Stimulated activated CD4-positive, alpha-beta T cell treated with anti-CD3 and anti-CD28 coated beads, TNF-alpha, amount 100 ng/mL, for 48 hours (primary cell): Measurements from ENCODE around the gene TTC22.

Experiments
- DNase-seq, 3 donors: peaks; one replicate each; pipeline ENCODE4 v3.0.0-alpha.2; 2020; ENCODE audit warnings: low read depth in 3 of 3

Gene TTC22

DNA sequence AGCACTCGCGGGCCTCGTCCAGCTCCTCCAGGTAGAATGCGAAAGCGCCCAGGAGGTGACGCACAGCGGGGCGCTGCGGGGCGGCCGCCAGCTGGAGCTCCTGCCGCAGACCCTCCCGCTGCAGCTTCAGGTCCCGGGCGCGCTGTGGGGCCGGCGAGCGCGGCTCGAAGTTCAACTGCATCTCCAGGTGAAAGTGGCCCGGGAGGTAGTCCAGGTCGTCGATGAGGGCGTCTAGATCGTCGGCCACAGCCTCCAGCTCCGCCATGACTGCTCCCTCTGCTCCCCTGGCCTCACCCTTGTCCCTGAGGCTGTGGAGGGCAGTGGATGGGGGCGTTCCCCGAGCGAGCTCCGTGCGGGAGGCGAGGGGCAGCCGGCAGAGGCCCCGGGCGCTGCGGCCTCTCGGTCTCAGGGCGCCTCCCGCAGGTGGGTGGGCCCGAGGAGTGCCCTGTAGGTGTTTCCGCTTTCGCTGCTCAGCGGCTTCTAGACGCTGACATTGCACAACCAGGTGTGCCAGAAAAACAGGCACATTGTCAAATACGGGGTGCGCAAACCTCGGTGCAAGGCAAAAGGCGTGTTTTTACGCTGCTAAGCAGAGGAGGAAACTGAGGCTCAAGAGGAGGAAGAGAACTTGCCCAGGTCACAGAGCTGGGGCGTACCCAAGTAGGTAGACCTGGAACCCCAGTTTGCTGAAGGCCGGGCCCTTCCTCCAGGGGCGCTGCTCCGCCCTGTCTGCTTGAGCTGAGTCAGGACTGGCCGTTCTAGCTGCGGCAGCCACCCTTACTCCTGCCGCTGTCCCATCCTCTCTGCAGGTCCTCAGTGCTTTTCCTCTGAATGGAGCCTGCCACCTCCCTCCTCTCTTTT, at the start of gene TTC22:
TTC22 (minus strand) TSS at position 425 of the 861 bp plus-strand sequence; CDS start at position 265, 160 bp downstream.
- peak; percentile 26 to 66 (median 49) for DNase-seq

- no peak for DNase-seq
These were observed 49.6 kb upstream of the TTC22 start for GRCh38 chr1:54850737-54851136.

GRCh38 chr1:54850069-54850730, 49.1 kb upstream of the TTC22 start:
- no peak for DNase-seq

DNA sequence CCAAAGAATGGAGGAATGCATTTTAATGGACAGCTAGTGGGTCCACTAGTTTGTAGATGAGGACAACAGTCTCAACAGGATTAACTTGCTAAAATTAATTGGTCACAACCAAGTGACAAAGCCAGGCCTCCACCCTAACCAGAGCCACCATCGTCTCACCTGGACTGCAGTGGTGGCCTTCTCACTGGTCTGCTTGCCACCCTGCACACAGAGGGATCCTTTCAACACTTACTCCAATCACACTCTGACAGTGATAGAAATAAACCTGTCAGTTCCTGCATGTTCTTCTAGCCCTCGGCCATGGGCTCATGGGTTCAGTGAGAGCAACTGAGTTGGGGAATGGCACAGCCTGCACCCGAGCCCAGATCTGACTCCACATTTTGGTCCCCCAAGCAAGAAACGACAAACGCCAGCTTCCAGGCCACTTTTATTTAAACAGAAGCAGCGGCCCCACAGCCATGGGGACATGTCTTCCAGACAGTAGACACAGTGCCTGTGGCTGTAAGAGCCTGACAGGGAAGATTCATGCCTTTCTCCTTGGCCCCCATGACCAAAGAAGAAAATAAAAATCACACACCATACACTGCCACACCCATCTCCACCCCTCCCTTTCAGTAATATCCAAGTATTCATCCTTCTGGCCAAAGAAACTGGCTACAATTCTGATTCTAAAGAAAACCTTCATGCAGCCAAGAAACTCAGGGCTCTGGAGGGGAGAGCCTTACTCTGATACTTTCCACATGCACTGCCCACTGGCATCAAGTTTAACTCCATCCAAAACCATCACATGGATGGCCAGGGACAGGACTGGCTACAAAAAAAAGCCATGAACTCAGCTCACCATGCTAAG, 48.3 kb upstream of the TTC22 start:
- no peak for DNase-seq

DNA sequence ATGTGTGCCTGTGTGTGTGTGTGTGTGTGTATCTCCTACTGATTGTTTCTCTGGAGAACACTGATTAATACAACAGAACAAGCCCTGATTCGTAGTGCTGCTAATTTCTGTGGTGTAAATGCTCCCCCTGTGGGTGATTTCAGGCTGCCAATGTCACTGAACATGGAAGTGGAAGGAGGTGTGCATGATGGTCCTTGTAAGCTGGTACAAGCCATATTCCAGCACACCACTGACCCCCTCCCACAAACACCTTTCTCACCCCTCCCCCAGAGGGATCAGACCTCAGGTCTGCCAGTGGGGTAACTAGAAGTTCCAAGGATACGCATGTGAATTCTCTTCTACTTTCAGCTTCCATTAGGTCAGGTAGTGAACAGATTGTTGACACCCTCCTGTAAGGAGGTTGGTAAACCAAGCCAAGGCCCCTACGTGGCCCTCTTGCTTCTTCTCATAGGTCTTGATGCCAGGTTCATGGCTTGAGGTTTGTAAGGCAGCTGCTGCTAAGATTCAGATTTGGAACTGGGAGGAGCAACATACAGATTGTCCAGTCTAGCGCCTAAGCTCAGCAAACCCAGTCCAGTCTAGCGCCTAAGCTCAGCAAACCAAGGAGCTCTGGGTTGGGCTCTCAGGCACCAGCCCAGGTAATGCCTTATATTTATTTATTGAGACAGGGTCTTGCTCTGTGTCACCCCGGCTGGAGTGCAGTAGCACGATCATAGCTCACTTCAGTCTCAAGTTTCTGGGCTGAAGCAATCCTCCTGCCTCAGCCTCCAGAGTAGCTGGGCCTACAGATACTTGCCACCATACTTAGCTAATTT, 47.2 kb upstream of the TTC22 start:
- DNase-seq, result no peak

DNA sequence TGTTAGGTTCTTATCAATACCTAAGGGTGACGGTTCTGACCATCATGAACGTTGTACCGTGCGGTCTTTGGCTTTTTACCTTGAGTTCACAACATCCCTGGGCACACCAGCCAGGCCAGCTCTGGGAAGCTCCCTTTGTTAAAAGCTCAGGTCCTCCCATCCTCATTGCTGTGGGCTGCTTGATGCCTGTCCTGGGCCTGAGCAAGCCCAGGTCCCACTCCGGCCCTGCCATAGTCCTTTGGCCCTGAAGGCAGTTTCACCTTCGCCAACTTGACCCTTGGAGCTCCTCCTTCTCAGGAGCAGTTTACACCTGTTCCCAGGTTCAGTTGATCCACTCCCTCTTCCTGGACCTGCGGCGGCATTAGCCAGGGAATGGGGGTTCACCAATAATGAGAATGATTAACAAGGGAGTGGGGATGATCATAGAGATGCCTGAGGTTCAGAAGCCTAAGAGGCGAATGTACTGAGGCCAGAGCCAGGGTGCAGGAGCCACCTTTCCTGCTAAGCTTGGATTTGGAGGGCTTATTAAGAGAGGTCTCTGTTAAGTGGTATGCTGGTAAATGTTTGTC, 45.7 kb upstream of the TTC22 start:
- no peak for DNase-seq

- DNase-seq, result no peak
These were observed 45.2 kb upstream of the TTC22 start for GRCh38 chr1:54846301-54846700.

GRCh38 chr1:54845772-54846171, 44.6 kb upstream of the TTC22 start:
- no peak for DNase-seq

DNA sequence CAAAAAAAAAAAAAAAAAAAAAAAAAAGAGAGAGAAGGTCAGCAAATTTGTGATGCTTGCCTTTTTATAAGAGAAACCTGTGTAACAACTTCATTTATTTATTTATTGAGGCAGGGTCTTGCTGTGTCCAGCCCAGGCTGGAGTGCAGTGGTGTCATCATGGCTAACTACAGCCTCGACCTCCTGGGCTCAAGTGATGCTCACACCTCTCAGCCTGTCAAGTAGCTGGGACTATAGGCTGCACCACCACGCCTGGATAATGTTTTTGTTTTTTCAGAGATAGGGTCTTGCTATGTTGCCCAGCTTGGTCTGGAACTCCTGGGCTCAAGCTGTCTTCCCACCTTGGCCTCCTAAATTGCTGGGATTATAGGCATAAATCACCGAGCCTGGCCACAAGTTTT, 43.4 kb upstream of the TTC22 start:
- DNase-seq, result no peak

DNA sequence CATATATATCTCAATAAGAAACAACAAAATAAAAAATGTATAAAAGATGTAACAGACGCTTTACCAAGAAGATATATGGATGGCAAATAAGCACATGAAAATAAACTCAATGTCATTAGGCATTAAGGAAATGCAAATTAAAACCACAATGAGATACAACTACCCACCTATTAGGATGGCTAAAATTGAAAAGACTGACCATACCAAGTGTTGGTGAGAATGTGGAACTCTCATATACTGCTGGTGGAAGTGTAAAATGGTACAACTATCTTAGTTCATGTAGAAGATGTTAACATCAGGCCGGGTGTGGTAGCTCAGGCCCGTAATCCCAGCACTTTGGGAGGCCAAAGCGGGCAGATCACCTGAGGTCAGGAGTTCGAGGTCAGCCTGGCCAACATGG, 42.3 kb upstream of the TTC22 start:
- DNase-seq, result no peak

DNA sequence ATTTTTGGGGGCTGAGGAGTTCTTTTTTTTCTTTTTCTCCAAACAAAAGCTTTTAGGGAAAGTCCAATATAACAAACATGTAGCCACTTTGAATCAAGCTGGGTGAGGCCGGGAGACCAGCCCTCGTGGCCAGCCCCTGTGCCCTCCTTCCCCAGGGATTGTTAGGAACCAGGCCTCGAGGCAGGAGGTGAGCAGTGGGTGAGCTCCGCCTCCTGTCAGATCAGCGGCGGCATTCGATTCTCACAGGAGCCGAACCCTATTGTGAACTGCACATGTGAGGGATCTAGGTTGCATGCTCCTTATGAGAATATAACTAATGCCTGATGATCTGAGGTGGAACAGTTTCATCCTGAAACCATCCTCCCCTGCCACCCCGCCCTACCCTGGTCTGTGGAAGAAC, 41.8 kb upstream of the TTC22 start:
- no peak for DNase-seq

- DNase-seq, result no peak
These were observed 41.2 kb upstream of the TTC22 start for GRCh38 chr1:54842206-54842915.

- no peak for DNase-seq
These were observed 38.7 kb upstream of the TTC22 start for GRCh38 chr1:54839824-54840223.

DNA sequence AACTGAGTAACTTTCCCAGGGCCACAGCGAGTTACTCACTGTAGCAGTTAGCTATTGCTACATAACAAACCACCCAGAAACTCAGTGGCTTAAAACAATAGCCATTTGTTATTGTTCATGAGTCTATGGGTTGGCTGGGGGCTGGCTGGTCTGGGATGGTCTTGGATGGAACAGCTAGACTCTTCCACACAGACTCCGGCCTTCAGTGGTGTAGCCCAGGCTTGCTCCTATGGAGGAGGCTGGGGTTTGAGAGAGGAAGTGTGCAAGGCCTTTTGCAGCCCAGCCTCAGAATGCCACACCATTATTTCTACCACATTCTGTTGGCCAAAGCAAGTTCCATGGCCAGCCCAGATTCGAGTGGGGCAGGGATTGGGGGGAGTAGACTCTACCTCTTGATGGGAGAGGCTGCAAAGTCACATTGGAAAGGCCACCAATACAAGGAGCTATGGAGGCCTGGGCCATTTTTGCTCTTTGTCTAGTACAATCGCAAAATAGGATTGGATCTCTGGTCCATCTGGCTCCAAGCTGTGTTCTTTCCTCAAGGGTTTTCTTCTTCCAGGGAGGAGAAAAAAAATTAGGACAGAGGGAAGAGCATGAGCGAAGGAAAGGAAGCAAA, 37.5 kb upstream of the TTC22 start:
- DNase-seq, result no peak

DNA sequence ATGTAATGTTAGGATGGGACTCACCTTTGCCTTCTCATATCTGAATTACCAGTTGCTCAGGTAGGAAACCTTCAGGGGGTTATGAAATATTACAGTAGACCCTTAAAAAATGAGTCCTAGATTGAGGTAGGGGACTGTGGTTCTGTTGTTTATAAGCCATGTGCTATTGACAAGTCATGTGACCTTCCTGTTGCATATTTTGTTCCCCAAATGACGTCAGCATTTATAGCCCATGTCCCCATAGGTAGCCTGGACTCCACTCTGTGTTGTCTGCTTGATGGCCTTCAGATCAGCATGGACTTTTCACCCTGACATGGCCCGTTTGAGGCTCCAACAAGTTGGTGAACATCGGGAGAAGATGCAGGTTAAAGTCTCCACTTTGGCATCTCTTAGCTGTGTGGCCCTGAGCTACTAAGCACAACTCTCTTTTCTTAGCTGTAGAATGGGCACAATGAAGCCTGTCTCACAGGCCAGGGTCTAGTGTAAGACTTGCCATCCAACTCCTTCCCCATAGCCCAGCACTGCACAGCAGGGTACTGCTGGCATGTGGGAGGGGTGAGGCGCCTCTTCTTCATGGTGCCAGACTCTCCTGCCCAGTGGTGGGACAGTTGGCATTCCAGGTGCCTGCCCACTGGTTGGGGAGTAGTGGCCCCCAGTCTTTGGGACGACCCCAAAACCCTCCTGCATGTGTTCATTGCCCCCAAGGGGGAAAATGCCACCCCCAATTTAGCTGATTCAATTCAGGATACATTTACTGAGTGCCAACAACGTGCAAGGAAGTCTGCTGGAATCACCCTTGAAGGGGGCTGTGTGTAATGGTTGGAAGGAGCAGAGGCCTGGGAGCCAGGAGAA, 36.1 kb upstream of the TTC22 start:
- no peak for DNase-seq

DNA sequence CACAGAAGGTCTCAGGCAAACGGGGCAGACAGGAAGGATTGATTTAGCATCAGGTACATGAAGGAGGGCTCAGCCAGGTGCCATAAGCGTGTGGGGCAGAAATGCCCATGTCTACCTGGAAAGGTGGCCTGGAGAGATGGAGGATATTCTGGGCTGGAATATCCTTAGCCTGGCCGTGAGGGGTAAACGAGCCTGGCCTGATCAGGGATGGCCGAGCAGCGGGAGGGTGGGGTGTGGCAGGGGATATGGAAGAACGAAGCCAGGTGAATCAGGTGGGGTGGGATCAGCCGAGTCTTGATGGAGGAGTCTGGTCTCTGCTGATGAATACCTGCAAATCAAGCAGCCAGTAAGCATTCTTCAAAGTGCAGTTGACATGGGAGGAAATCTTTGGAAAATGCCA, 35.5 kb upstream of the TTC22 start:
- DNase-seq, result no peak

DNA sequence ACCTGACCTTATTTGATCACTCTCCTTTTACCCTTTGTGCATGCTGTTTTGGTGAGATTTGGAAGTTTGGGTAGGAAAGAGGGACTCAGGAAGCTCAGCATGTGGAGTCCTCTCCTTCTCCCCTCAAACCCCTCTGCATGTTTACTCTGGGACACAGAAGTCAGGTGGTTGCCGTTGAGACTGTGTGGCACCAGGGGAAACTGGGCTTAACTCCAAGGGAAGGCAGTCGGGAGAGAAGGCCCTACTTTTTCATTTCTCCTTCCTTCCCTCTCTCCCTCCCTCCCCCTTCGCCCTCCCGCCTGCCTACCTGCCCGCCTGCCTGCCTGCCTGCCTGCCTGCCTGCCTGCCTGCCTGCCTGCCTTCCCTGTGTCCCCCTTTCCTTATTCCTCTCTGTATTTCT, 34.8 kb upstream of the TTC22 start:
- no peak for DNase-seq

GRCh38 chr1:54835131-54835898, 34.2 kb upstream of the TTC22 start:
- DNase-seq, result no peak
